Kidney (tissue), 14 donors: Measurements from ENCODE around the gene TTC1. TPM values are rescaled to one million over a fixed set of nuclear protein-coding genes. Genes with fewer than 3 reads are reported as not detected.
A peak's percentile ranks its signal among the peaks of the same experiment; 100 is the strongest.
"Not testable (repeated sequence)": the region's sequence is repeated elsewhere in the genome, so short reads cannot be mapped to it uniquely, and the experiment has no call there.

Experiments
- DNase-seq, 5 donors: peaks; one replicate each; pipeline ENCODE4 v3.0.0-alpha.2; 2013 to 2020
- FAIRE-seq: peaks from 2 replicates; lab custom pipeline; 2012; peaks lifted over from hg19 to GRCh38; lab: Jason Lieb, UNC
- H3K27ac ChIP-seq, 2 donors: one replicate each; pipeline ENCODE4 v1.7.0; 2013; ENCODE audit warnings: low read depth in 2 of 2, low read length in 2 of 2, inconsistent platforms in 1 of 2
- H3K27me3 ChIP-seq: one replicate; pipeline ENCODE4 v1.7.1; 2013; ENCODE audit warnings: low read length, inconsistent platforms; ENCODE audit not compliant: control insufficient read depth, insufficient read depth
- H3K36me3 ChIP-seq, 3 donors: one replicate each; pipeline versions ENCODE4 v1.7.0 to v1.7.1; 2013; ENCODE audit warnings: low read length in 3 of 3, control low read depth in 1 of 3, inconsistent platforms in 1 of 3; ENCODE audit not compliant: insufficient read depth in 3 of 3, control insufficient read depth in 2 of 3
- H3K4me1 ChIP-seq, 3 donors: one replicate each; pipeline versions ENCODE4 v1.7.0 to v1.7.1; 2013; ENCODE audit warnings: low read length in 3 of 3, inconsistent platforms in 1 of 3, low read depth in 1 of 3; ENCODE audit not compliant: control insufficient read depth in 2 of 3, insufficient read depth in 2 of 3
- H3K4me3 ChIP-seq, 3 donors: one replicate each; pipeline versions ENCODE4 v1.7.0 to v1.8.1; 2013; ENCODE audit warnings: low read length in 3 of 3, control low read depth in 1 of 3, inconsistent platforms in 1 of 3
- H3K9ac ChIP-seq, 3 donors: one replicate each; pipeline versions ENCODE4 v1.7.0 to v1.7.1; 2013; ENCODE audit warnings: low read length in 3 of 3, control low read depth in 1 of 3, inconsistent platforms in 1 of 3
- H3K9me3 ChIP-seq, 3 donors: one replicate each; pipeline versions ENCODE4 v1.7.0 to v1.7.1; 2013; ENCODE audit warnings: low read length in 3 of 3, control low read depth in 1 of 3, inconsistent platforms in 1 of 3; ENCODE audit not compliant: control insufficient read depth in 2 of 3, insufficient read depth in 1 of 3
- intact Hi-C: fragments of 100-400 bp; cut with DNase I; formaldehyde crosslinking; loops from one replicate; pipeline ENCODE4 v1.11.1; 2022
- polyA plus RNA-seq: library from polyadenylated mRNA; stranded (reverse); fragments of 350-450 nt; fragmentation: Illumina TruSeq; extraction: RNeasy Lipid Tissue Mini Kit (QIAGEN cat#74804); gene quantifications from one replicate; pipeline ENCODE4 v1.2.3, GENCODE V29; 2014; ENCODE audit warnings: low read depth, low replicate concordance; ENCODE audit not compliant: insufficient read depth
- total RNA-seq: library from RNA; stranded (reverse); fragmentation: NEBNext Ultra II Directional; extraction: Animal tissue kit (Norgen Biotek cat#: 25700); gene quantifications from one replicate; pipeline ENCODE4 v1.2.1, GENCODE V29; 2021
- TF ChIP-seq, protein P1 (sequence below): IDR thresholded peaks from 3 replicates; pipeline ENCODE4 v1.5.1; 2012; ENCODE audit warnings: mild to moderate bottlenecking, moderate library complexity, borderline replicate concordance; ENCODE audit not compliant: insufficient read depth; ENCODE audit errors: extremely low read depth
- donor health status: control.
- donor health status: control.
- donor health status: control.
- donor health status: control.
- donor health status: control.
- donor health status: DM: yes; HTN: yes; CAD: no.
- donor health status: Normal renal cell carcinoma (clear cell type).

Gene TTC1
- total and polyA plus RNA-seq, 2 donors from 2014 or later: 41.4 to 94.4 TPM

- TF ChIP-seq, protein P1, sequence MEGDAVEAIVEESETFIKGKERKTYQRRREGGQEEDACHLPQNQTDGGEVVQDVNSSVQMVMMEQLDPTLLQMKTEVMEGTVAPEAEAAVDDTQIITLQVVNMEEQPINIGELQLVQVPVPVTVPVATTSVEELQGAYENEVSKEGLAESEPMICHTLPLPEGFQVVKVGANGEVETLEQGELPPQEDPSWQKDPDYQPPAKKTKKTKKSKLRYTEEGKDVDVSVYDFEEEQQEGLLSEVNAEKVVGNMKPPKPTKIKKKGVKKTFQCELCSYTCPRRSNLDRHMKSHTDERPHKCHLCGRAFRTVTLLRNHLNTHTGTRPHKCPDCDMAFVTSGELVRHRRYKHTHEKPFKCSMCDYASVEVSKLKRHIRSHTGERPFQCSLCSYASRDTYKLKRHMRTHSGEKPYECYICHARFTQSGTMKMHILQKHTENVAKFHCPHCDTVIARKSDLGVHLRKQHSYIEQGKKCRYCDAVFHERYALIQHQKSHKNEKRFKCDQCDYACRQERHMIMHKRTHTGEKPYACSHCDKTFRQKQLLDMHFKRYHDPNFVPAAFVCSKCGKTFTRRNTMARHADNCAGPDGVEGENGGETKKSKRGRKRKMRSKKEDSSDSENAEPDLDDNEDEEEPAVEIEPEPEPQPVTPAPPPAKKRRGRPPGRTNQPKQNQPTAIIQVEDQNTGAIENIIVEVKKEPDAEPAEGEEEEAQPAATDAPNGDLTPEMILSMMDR: no peak
- Histone ChIP-seq H3K4me3 (no peak overlapping the region), H3K9me3 (no peaks in the 10 kb centered on the region), H3K27ac (no peak overlapping the region), H3K27me3 (no peaks in the 10 kb centered on the region), H3K9ac (no peak overlapping the region), H3K36me3 (peaks cover 0 to 6% (median 0%) of the 10 kb centered on the region in 3 donors), H3K4me1 (peaks cover 0 to 5% (median 2%) of the 10 kb centered on the region in 3 donors)
- FAIRE-seq: no peak
- intact Hi-C loops: loop anchor here (10.0 kb wide), 1 partner anchor 517 kb away; no protein-coding TSS in a partner anchor
- DNase-seq: no peak
Observed at GRCh38 chr5:159962214-159962613, 46.7 kb upstream of the TTC1 start.

GRCh38 chr5:159963935-159964334, 45.0 kb upstream of the TTC1 start:
- no peak overlapping the region for H3K4me3 ChIP-seq
- peaks cover 0 to 6% (median 0%) of the 10 kb centered on the region in 3 donors for H3K36me3 ChIP-seq
- DNase-seq: no peak
- H3K9me3 ChIP-seq: no peaks in the 10 kb centered on the region
- H3K27ac ChIP-seq: no peak overlapping the region
- intact Hi-C loops: loop anchor here (10.0 kb wide), 1 partner anchor 519 kb away; no protein-coding TSS in a partner anchor
- no peak for FAIRE-seq
- no peak overlapping the region for H3K9ac ChIP-seq
- TF ChIP-seq, protein P1: no peak
- no peaks in the 10 kb centered on the region for H3K27me3 ChIP-seq
- H3K4me1 ChIP-seq: peaks cover 0 to 5% (median 2%) of the 10 kb centered on the region in 3 donors

DNA sequence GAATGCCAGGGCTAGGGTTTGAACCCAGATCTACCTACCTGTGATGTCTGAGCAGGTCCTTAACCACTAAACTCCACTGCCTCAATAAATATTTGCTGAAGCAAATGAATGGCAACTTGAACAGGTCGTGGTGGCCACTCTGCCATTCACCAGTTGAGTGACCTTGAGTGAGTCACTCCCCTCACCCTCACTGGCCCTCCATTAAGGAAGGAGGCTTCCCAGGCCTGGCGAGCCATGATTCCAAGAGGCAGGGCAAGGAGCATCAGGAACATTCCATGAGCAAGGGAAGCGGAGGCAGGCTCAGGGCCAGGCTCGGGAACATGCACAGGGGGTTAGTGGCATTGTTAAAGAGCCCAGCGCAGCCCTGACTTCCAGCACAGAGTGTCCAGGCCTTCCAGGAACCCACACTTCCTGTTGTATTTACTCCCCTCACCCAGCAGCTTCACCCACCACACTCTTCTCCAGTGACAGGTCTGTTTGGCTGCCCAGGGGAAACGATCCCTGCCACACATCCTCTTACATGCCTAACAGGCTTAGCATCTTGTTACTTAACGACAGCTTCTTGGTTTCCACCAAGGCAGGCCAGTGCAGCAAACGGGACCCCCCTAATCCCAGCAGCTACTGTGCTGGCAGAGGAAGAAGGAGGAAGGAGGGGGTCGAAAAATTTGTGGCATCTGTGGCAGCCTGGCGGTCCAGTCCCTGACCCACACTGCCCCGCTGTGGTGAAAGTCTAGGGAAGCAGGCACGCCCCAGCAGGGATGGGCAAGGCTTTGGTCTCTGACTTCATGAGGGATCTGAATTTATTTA, 43.7 kb upstream of the TTC1 start:
- Histone ChIP-seq H3K27me3 (no peaks in the 10 kb centered on the region), H3K4me3 (no peak overlapping the region), H3K4me1 (peaks cover 0 to 2% (median 2%) of the 10 kb centered on the region in 3 donors), H3K36me3 (peaks cover 0 to 6% (median 0%) of the 10 kb centered on the region in 3 donors), H3K9me3 (no peaks in the 10 kb centered on the region), H3K27ac (no peak overlapping the region), H3K9ac (no peak overlapping the region)
- DNase-seq (peak; percentile 76 to 90 (median 80)), FAIRE-seq (no peak)
- TF ChIP-seq, protein P1: peak; percentile 63
- intact Hi-C loops: loop anchor here (10.0 kb wide), 1 partner anchor 520 kb away; no protein-coding TSS in a partner anchor

GRCh38 chr5:159965838-159966128, 43.2 kb upstream of the TTC1 start:
- H3K27ac ChIP-seq, H3K4me1 ChIP-seq, DNase-seq, H3K9me3 ChIP-seq, H3K27me3 ChIP-seq, FAIRE-seq, H3K36me3 ChIP-seq, H3K9ac ChIP-seq, H3K4me3 ChIP-seq: not testable (repeated sequence)
- intact Hi-C loops: loop anchor here (10.0 kb wide), 1 partner anchor 521 kb away; no protein-coding TSS in a partner anchor
